GM13976 (cell line): ENCODE data around the gene MTHFSD.

Source experiments
- DNase-seq: peaks from one replicate; pipeline ENCODE4 v3.0.0; 2012; ENCODE audit warnings: low spot score
- in situ Hi-C: fragments of 300-500 bp; cut with MboI; formaldehyde crosslinking; loops from one replicate; pipeline ENCODE4 v1.12.0; 2022; ENCODE audit warnings: low sequenced_read_pairs, mixed read lengths, inconsistent platforms; ENCODE audit not compliant: unreplicated experiment
- TF ChIP-seq, protein P1 (sequence below): IDR thresholded peaks from 2 replicates; pipeline ENCODE4 v1.5.1; 2012; ENCODE audit warnings: borderline replicate concordance, mild to moderate bottlenecking; ENCODE audit not compliant: insufficient read depth; ENCODE audit errors: extremely low read depth, missing control alignments, control extremely low read depth

Gene MTHFSD

DNA sequence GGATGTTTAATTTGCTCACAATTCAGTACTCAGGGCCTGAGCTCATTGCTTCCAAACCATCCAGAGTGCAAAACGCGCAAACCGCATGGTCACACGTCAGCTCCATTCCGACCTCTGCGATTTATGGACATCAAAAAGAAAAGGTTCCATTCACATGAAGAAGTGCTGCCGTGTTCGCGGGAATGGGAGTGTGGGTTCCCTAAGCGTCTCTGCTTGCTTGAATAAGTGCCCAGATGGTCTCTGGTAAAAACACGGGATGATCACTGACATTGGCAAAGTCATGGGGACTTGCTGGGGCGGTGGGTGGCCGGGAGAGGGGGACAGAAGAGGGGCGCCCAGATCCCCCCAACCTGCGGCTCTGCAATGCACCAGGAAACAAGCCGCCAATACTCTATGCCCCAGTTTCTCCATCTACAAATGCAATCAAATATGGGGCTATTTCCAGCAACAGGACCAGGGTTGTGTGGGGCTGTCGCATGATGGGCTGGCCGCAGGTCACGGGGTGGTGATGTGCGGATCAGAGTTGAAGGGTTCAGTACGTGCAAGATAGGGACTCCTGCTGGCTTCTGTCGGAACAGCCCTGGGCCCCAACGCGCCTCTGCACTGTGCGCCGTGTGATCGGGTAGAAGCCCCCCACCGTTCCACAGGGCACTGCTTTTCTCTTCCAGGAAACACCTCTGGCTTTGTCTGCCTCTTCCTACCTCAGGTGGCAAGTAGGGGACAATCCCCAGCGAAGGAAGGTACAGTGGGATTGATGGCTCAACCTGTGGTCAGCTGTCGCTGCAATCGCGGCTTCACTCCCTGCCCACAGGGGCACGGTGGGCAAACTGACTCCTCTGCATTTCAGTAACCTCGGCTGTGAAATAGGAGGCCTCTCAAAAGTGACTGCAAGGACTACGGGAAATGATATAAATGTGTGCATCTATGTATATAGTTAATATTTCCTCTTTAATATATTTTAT, 33.5 kb downstream of the MTHFSD start:
- in situ Hi-C loops = loop anchor here (25.0 kb wide), 3 partner anchors 184 to 709 kb away; no protein-coding TSS in a partner anchor
- no peak for DNase-seq
- TF ChIP-seq, protein P1, sequence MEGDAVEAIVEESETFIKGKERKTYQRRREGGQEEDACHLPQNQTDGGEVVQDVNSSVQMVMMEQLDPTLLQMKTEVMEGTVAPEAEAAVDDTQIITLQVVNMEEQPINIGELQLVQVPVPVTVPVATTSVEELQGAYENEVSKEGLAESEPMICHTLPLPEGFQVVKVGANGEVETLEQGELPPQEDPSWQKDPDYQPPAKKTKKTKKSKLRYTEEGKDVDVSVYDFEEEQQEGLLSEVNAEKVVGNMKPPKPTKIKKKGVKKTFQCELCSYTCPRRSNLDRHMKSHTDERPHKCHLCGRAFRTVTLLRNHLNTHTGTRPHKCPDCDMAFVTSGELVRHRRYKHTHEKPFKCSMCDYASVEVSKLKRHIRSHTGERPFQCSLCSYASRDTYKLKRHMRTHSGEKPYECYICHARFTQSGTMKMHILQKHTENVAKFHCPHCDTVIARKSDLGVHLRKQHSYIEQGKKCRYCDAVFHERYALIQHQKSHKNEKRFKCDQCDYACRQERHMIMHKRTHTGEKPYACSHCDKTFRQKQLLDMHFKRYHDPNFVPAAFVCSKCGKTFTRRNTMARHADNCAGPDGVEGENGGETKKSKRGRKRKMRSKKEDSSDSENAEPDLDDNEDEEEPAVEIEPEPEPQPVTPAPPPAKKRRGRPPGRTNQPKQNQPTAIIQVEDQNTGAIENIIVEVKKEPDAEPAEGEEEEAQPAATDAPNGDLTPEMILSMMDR = no peak

DNA sequence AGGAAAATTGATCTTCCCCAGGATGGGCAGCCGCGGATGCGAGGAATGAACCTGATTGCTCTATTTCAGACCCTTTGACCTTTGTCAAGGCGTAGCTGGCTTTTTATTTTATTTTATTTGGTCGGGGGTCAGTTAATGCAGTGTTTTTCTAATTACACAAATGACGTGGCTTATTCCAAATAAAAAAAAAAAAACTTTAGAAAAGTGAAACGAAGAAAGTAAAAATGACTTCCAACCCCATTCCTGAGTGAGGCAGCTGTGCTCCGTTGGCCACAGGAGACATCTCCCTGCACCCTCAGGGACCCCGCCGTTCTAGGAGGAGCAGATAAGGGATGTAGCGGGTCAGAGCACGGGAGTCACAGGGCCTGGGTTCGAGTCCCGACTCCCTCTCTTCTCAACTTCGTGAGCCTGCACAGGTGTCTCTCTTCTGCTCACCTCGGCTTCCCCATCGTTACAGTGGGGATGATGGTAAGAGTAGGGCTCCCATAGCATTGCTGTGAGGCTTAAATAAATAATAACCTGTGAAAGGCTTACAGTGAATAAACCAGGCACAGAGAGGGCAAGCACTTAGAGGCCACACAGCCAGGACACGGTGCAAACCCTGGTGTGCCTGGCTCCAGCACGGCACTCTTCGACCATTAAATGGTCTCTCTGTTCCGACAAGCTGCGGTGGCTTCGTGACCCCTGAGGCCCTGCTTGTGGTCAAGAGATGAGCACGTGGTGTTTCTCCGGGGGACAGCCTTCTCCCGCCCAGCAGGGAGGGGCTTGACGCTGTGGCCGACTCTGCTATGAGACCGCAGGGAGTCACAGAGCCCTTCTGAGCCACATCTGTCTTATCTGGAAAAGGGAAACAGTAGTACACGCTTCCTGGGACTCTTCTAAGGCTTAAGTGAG, 34.5 kb downstream of the MTHFSD start:
- no peak for DNase-seq
- in situ Hi-C loops = loop anchor here (25.0 kb wide), 3 partner anchors 183 to 708 kb away; no protein-coding TSS in a partner anchor
- TF ChIP-seq, protein P1 = no peak

DNA sequence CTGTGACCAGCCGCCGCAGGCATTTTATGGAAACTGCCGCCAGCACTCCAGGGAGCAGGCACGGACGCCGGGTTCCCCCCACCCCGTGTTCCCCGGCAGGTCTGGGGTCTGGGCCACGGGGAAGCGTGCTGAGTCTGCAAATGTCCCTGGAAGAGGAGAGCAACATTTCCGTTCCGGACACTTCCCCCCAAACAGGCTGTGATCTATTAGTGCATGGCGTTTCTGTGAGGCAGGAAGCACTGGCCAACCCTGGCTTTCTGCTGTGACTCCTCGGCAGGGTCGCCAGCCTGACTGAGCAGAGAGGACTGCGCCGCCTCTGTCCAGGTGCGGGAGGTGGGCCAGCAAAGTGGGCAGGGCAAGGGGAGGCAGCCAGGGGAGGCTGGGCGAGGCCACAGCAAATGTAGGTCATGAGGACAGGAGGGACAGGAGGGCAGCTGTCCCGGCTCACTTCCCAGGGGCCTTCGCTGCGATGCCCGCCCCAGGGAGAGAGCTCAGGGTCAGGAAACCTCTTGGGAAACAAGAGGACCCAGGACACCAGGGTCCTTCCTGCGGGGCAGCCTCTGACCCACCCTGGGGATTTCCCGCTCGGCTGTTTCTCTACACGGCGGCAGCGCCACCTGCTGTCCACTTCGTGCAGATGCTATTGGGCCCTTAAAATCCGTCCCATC, 35.3 kb downstream of the MTHFSD start:
- TF ChIP-seq, protein P1 = peak; percentile 77
- in situ Hi-C loops = loop anchor here (25.0 kb wide), 3 partner anchors 182 to 707 kb away; no protein-coding TSS in a partner anchor
- peak; percentile 83 for DNase-seq

DNA sequence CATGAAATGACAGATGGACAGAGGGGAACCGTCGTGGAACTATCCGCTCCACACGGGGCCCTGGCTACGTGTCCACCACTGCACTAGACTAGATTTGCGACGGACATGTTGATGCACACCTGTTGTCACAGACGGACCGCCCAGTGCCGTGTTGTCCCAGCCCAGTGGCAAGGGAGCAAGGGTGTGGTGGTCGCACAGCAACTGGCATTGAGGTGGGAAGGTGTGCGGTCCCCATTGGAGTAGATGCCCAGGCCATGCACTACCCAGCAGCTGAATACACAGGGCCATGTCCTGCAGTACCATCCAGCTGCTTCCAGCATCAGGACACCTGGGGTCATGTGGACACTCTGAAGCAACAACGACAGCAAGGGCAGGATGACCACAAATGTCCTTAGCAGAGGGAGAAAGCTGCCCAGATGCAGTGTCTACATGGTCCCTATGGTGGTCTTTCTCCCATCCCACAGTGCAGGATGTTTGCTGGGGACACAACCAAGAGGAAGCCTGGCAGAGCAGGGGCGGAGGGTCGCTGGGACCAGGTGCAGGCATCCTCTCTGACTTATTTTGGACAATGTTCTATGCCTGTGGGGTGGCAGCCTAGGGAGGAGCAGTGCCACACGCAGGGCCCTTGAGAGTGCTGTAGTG, 35.9 kb downstream of the MTHFSD start:
- in situ Hi-C loops = loop anchor here (25.0 kb wide), 3 partner anchors 182 to 707 kb away; no protein-coding TSS in a partner anchor
- no peak for DNase-seq
- TF ChIP-seq, protein P1 = no peak

DNA sequence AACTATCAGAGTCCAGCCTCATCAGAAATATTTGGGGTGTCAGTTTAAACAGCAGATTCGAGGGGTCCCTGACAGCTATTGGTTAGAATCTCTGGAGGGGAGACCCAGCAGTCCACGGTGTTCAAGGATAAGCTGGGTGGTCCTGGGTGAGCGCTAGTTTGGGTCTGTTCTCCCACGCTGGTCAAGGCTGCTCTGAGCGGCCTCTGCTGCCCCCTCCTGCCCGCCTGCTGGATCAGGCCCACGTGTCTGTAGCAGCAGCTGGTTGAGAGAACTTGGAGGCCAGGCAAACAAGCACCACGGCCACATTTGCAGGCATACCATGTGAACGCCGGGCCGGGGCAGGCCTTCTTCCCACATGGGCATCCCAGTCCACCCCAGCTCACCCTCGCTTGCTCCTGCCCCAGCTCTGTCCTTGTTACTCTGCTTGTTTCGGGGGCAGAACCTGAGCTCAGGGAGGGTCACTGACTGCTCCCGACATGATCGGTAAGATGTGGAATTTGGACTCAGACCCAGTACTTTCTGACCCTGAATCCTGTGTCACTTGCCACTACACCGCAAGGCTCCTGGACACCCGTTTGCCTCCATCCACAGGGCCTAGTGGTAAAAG, 37.3 kb downstream of the MTHFSD start:
- peak; percentile 79 for DNase-seq
- TF ChIP-seq, protein P1 = peak; percentile 67
- in situ Hi-C loops = loop anchor here (25.0 kb wide), 3 partner anchors 180 to 705 kb away; no protein-coding TSS in a partner anchor
